ENCODE results near the gene SFTA2. TPM values are rescaled to one million over a fixed set of nuclear protein-coding genes. Genes with fewer than 3 reads are reported as not detected.

Gene SFTA2
- total RNA-seq, 1 donor from 2014 or later = not detected

DNA sequence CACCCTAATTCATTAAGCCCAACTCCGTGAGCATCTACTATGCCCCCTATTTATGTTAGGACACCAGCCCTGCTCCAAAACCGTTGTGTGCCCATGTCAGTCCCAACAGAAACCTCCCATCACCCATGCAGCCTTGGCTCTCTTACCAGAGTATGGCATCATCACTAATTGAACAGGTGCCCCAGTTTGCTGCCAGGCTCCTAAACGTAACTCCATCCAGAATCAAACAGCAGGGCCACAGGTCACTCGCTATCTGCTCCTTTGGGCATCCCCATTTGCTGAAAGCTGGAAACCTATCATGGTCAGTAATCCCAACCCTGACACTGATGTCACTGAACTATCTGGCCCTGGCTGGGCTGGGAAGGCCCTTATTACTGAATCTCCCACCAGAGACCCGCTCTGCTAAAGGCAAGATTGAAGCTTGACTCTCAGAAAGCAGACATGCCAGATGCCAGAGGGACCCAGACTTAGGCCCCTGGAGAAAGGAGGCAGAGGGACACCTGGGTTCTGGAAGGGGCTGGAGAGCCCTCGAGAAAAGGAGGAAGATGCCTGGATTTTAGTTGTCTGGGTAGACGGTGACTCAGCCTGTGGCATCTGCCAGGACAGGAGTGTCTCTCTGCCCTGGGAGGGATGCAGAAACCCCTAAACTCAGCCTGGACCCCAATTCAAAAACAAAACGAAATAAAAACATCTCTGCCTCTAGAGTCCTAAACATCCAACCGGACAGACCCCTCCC, 22.8 kb upstream of the SFTA2 start:
- intact Hi-C loops (cut with DNase I) = no loop called here
- TF ChIP-seq POLR2AphosphoS5 (IDR thresholded peaks at IDR 0.05; ENCODE audit: insufficient read depth in 1 of 2, low read depth in 1 of 2) (no peak), POLR2A (IDR thresholded peaks at IDR 0.05) (no peak)
- TF ChIP-seq, protein P1, sequence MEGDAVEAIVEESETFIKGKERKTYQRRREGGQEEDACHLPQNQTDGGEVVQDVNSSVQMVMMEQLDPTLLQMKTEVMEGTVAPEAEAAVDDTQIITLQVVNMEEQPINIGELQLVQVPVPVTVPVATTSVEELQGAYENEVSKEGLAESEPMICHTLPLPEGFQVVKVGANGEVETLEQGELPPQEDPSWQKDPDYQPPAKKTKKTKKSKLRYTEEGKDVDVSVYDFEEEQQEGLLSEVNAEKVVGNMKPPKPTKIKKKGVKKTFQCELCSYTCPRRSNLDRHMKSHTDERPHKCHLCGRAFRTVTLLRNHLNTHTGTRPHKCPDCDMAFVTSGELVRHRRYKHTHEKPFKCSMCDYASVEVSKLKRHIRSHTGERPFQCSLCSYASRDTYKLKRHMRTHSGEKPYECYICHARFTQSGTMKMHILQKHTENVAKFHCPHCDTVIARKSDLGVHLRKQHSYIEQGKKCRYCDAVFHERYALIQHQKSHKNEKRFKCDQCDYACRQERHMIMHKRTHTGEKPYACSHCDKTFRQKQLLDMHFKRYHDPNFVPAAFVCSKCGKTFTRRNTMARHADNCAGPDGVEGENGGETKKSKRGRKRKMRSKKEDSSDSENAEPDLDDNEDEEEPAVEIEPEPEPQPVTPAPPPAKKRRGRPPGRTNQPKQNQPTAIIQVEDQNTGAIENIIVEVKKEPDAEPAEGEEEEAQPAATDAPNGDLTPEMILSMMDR (IDR thresholded peaks at IDR 0.05) = no peak
- no peaks in the 10 kb centered on the region for H3K36me3 ChIP-seq
- no peaks in the 10 kb centered on the region for H3K27me3 ChIP-seq
- H3K4me1 ChIP-seq = peaks cover 19% of the 10 kb centered on the region
- DNase-seq (ENCODE audit: extremely low spot score in 2 of 2) = no peak
- H3K4me3 ChIP-seq = peak overlapping the region; percentile 49 to 50
- H3K27ac ChIP-seq = no peak overlapping the region
- no peaks in the 10 kb centered on the region for H3K9me3 ChIP-seq

GRCh38 chr6:30951907-30952469, 20.0 kb upstream of the SFTA2 start:
- DNase-seq (ENCODE audit: extremely low spot score in 2 of 2) = no peak
- Histone ChIP-seq H3K4me3 (no peak overlapping the region), H3K27me3 (no peaks in the 10 kb centered on the region), H3K27ac (no peak overlapping the region), H3K9me3 (no peaks in the 10 kb centered on the region), H3K4me1 (peaks cover 19% of the 10 kb centered on the region), H3K36me3 (no peaks in the 10 kb centered on the region)
- intact Hi-C loops (cut with DNase I) = no loop called here
- TF ChIP-seq POLR2A (IDR thresholded peaks at IDR 0.05) = no peak
- TF ChIP-seq POLR2AphosphoS5 (IDR thresholded peaks at IDR 0.05; ENCODE audit: insufficient read depth in 1 of 2, low read depth in 1 of 2) = no peak
- TF ChIP-seq, protein P1 (IDR thresholded peaks at IDR 0.05) = no peak

- Histone ChIP-seq H3K27me3 (no peaks in the 10 kb centered on the region), H3K4me1 (no peaks in the 10 kb centered on the region), H3K36me3 (no peaks in the 10 kb centered on the region), H3K27ac (no peak overlapping the region), H3K9me3 (no peaks in the 10 kb centered on the region), H3K4me3 (no peak overlapping the region)
- intact Hi-C loops (cut with DNase I) = no loop called here
- TF ChIP-seq, protein P1 (IDR thresholded peaks at IDR 0.05) = no peak
- no peak for TF ChIP-seq POLR2A (IDR thresholded peaks at IDR 0.05)
- no peak for TF ChIP-seq POLR2AphosphoS5 (IDR thresholded peaks at IDR 0.05; ENCODE audit: insufficient read depth in 1 of 2, low read depth in 1 of 2)
- DNase-seq (ENCODE audit: extremely low spot score in 2 of 2) = no peak
Observed at GRCh38 chr6:30948811-30949210, 16.8 kb upstream of the SFTA2 start.

DNA sequence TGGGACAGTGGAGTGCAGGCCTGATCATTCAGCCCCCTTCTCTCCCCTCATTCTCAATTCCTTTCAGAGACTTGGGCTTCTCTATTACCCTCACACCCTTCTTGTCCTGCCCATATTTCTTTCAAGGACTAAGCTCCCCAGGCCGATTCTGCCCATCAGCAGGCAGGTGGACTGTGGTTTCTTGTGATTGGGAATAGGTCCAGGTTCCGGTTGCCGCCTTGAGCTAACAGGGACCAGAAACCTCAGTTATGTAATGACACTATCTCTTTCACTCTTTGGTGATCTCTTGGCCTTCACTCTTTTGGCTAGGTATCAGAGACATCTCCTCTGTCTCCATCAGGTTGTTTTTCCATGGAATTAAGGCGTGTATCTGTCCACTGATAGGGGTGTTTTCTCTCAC, 15.3 kb upstream of the SFTA2 start:
- Histone ChIP-seq H3K4me3 (no peak overlapping the region), H3K9me3 (no peaks in the 10 kb centered on the region), H3K27ac (no peak overlapping the region), H3K27me3 (no peaks in the 10 kb centered on the region), H3K36me3 (no peaks in the 10 kb centered on the region), H3K4me1 (no peaks in the 10 kb centered on the region)
- TF ChIP-seq POLR2AphosphoS5 (IDR thresholded peaks at IDR 0.05; ENCODE audit: insufficient read depth in 1 of 2, low read depth in 1 of 2) (no peak), POLR2A (IDR thresholded peaks at IDR 0.05) (no peak)
- TF ChIP-seq, protein P1 (IDR thresholded peaks at IDR 0.05) = no peak
- intact Hi-C loops (cut with DNase I) = no loop called here
- no peak for DNase-seq (ENCODE audit: extremely low spot score in 2 of 2)

DNA sequence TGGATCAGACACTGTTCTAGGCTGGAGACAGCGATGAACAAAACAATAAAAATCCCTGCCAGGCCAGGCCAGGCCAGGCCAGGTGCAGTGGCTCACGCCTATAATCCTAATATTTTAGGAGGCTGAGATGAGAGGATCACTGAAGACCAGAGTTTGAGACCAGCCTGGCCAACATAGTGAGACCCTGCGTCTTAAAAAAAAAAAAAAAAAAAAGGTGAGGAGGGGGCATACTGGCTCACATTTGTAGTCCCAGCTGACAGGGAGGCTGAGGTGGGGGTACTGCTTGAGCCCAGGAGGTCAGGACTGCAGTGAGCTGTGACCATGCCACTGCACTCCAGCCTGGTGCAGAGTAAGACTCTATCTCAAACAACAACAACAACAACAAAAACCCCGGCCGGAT, 13.3 kb upstream of the SFTA2 start:
- Histone ChIP-seq H3K27ac (no peak overlapping the region), H3K27me3 (no peaks in the 10 kb centered on the region), H3K9me3 (no peaks in the 10 kb centered on the region), H3K4me3 (no peak overlapping the region), H3K4me1 (no peaks in the 10 kb centered on the region), H3K36me3 (no peaks in the 10 kb centered on the region)
- no peak for TF ChIP-seq POLR2A (IDR thresholded peaks at IDR 0.05)
- TF ChIP-seq, protein P1 (IDR thresholded peaks at IDR 0.05) = no peak
- DNase-seq (ENCODE audit: extremely low spot score in 2 of 2) = no peak
- intact Hi-C loops (cut with DNase I) = no loop called here

Data from vagina (tissue), 2 donors.